GM21723 (cell line): ENCODE results near the gene FKBP6.
"Not testable (repeated sequence)": the region's sequence is repeated elsewhere in the genome, so short reads cannot be mapped to it uniquely, and the experiment has no call there.

Experiments used
- ATAC-seq: cut with Tn5 transposase; IDR thresholded peaks from one replicate; pipeline ENCODE4 v1.9.1; 2021; ENCODE audit warnings: mild to moderate bottlenecking, moderate library complexity; ENCODE audit not compliant: unreplicated experiment

Gene FKBP6

GRCh38 chr7:73323434-73324080 is 4.4 kb upstream of the FKBP6 start:
- ATAC-seq: not testable (repeated sequence)

- not testable (repeated sequence) for ATAC-seq
Measured at GRCh38 chr7:73324081-73324845, 3.7 kb upstream of the FKBP6 start.

GRCh38 chr7:73325424-73325823 is 2.5 kb upstream of the FKBP6 start:
- ATAC-seq: not testable (repeated sequence)

- not testable (repeated sequence) for ATAC-seq
Measured at GRCh38 chr7:73327449-73327848, 512 bp upstream of the FKBP6 start.

- ATAC-seq: no peak
Measured at GRCh38 chr7:73328696-73329095, 735 bp downstream of the FKBP6 start.

- no peak for ATAC-seq
Measured at GRCh38 chr7:73329861-73330581, 2.1 kb downstream of the FKBP6 start.

- ATAC-seq: no peak
Measured at GRCh38 chr7:73330772-73331171, 2.8 kb downstream of the FKBP6 start.

- ATAC-seq: no peak
Measured at GRCh38 chr7:73332447-73332846, 4.5 kb downstream of the FKBP6 start.

- ATAC-seq: no peak
Measured at GRCh38 chr7:73338321-73338720, 10.4 kb downstream of the FKBP6 start.

GRCh38 chr7:73340514-73340913 is 12.6 kb downstream of the FKBP6 start:
- ATAC-seq: no peak

- ATAC-seq: no peak
Measured at GRCh38 chr7:73341877-73342276, 13.9 kb downstream of the FKBP6 start.

GRCh38 chr7:73342645-73343044 is 14.7 kb downstream of the FKBP6 start:
- ATAC-seq: no peak

- no peak for ATAC-seq
Measured at GRCh38 chr7:73343671-73344380, 15.9 kb downstream of the FKBP6 start.

GRCh38 chr7:73345538-73345937 is 17.6 kb downstream of the FKBP6 start:
- ATAC-seq: no peak

GRCh38 chr7:73345951-73346350 is 18.0 kb downstream of the FKBP6 start:
- no peak for ATAC-seq

GRCh38 chr7:73349763-73350162 is 21.8 kb downstream of the FKBP6 start:
- no peak for ATAC-seq

- ATAC-seq: no peak
Measured at GRCh38 chr7:73350306-73351068, 22.5 kb downstream of the FKBP6 start.

GRCh38 chr7:73351447-73352167 is 23.6 kb downstream of the FKBP6 start:
- ATAC-seq: no peak

GRCh38 chr7:73352784-73353183 is 24.8 kb downstream of the FKBP6 start:
- ATAC-seq: no peak

- no peak for ATAC-seq
Measured at GRCh38 chr7:73353243-73353642, 25.3 kb downstream of the FKBP6 start.
